Erythroblast (primary cell): ENCODE data around the gene MTIF3.
"Not testable (repeated sequence)": the region's sequence is repeated elsewhere in the genome, so short reads cannot be mapped to it uniquely, and the experiment has no call there.

ENCODE experiments used
- DNase-seq, 2 experiments: peaks; one replicate each; lab custom pipeline; 2025; lab: John Stamatoyannopoulos, UW
- GATA1 ChIP-seq: IDR thresholded peaks from 2 replicates; pipeline ENCODE4 v1.6.1; 2011; ENCODE audit warnings: low read depth, mild to moderate bottlenecking, control low read depth, low read length, moderate library complexity
- POLR2A ChIP-seq: IDR thresholded peaks from 2 replicates; pipeline ENCODE4 v1.6.1; 2011; ENCODE audit warnings: mild to moderate bottlenecking, low read length

Gene MTIF3

DNA sequence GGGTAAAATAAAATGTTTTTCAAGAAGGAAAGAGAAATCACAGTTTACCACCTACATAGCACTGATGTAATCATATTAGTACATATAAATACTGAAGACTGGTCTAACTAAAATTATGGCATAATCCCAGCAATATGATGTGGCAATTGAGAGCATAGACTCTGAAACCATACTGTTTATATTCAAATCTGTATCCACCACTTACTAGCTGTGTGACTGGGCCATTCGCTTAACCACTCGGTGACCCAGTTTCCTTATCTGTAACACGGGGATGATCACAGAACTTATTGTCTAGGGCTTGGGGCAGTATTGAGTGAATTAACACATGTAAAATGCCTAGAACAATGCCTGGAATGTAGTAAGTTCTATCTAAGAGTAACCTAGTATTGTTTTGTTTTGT, 39.0 kb downstream of the MTIF3 start:
- no peak for TF ChIP-seq GATA1
- TF ChIP-seq POLR2A: no peak
- no peak for DNase-seq

DNA sequence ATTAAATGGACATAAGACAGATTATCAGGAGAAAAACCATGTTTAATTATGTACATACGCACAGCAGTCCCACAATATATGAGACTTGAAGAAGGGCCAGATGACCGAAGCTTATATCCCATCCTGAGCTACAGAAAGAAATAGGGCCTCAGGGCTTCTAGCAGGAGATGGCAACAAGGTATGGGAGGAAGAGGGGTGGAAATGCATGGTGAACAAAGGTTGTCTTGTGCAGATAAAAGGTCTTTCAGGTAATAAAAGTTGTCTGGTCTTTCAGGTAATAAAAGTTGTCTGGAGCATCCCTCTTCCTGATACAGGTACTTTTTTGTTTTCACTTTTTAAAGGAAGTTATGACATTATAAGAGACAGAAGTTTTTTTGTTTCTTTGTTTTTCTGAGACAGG, 41.4 kb downstream of the MTIF3 start:
- DNase-seq: no peak
- TF ChIP-seq GATA1: no peak
- no peak for TF ChIP-seq POLR2A

DNA sequence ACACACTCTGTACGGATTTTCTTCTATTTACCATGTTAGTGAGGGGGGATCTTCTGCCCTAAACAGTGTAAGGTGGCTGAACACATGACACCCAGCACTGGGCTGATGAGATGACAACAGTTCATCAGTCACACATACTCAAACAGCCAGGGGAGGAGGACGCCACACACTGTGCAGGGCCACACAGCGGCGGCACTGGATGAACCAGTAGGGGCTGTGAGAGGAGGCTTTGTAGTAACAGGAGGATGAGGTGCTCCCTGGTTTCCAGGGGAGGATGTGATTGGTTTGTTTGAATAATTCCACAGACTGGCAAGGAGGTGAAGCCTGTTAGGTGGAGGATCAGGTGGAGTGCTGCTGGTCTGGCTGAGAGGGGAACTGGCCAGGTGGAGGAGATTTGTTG, 42.3 kb downstream of the MTIF3 start:
- DNase-seq: no peak
- TF ChIP-seq POLR2A: no peak
- TF ChIP-seq GATA1: no peak

DNA sequence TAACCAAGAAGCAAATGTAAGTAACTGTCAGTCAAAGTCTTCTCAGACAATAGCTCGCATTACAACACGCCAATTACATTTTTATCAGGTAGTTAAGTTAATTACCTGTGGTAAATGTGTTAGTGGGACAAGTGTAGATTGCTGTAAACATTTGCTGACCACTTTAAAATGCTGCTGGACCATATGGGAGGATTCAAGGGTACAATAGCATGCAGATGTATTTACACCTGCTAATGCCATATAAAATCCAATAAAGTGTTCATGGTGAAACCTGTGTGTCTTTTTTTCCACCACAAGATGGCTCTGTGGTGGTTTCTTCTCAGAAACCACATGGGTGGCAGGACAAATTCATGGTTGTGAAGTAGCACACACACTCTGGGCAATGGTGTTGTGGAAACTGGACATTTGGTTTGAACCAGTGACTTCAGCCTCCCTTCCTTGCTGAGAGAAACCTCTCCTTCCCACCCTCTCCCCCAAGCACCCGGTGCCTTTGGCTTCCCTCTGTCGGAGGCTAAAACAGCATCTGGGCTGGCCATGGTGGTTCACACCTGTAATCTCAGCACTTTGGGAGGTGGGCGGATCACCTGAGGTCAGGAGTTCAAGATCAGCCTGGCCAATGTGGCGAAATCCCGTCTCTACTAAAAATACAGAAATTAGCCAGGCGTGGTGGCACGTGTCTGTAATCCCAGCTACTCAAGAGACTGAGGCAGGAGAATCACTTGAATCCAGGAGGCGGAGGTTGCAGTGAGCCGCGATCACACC, 44.0 kb downstream of the MTIF3 start:
- DNase-seq: peak; percentile 45 to 54
- TF ChIP-seq POLR2A: no peak
- TF ChIP-seq GATA1: no peak

GRCh38 chr13:27405546-27406134, 44.7 kb downstream of the MTIF3 start:
- DNase-seq: peak in 1 of 2 experiments; percentile 35
- no peak for TF ChIP-seq POLR2A
- no peak for TF ChIP-seq GATA1

GRCh38 chr13:27404680-27405079, 45.7 kb downstream of the MTIF3 start:
- no peak for DNase-seq
- TF ChIP-seq POLR2A: no peak
- no peak for TF ChIP-seq GATA1

GRCh38 chr13:27403727-27404385, 46.5 kb downstream of the MTIF3 start:
- no peak for DNase-seq
- no peak for TF ChIP-seq GATA1
- no peak for TF ChIP-seq POLR2A

GRCh38 chr13:27403203-27403678, 47.1 kb downstream of the MTIF3 start:
- TF ChIP-seq POLR2A: no peak
- TF ChIP-seq GATA1: no peak
- no peak for DNase-seq

DNA sequence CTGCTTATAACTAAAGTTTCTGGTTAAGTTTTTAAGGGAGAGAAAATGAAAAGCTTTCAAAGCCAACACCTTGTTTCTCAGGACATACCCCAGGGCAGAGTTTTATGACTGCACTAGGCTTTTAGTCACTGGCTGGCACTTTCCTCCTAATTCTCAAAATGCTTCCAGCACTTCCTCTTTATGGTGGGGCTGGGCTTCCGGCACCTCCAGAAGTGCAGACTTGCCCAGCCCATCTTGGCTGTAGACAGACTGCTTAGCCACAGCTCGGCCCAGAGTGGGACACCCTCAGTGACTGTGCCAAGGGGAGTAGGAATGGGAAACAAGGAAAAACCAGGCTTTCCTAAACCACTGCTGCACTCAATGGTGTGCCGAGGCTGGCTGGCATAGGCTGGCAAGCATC, 49.2 kb downstream of the MTIF3 start:
- no peak for DNase-seq
- TF ChIP-seq POLR2A: no peak

- not testable (repeated sequence) for DNase-seq
These were observed 50.0 kb downstream of the MTIF3 start for GRCh38 chr13:27400405-27400804.

DNA sequence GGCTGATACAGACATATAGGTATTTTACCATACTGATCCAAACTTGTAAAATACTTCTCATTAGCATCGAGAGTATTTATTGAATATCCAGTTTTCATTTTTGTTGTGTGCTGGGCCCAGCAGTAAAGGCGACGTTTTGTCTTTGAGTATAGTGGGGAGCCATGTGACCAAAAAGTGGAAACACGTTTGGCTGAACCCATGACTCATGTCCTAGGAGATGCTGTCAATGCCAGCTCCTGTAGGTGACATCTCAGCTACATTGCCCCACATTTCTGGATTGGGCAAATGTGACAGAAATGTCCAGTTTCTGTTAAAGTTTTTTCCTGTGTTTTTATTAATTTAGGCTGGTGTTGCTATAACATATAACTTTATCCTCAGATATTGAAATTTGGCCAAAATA, 52.0 kb downstream of the MTIF3 start:
- no peak for DNase-seq
- no peak for TF ChIP-seq GATA1
- no peak for TF ChIP-seq POLR2A

- DNase-seq: no peak
- TF ChIP-seq GATA1: no peak
- TF ChIP-seq POLR2A: no peak
These were observed 54.0 kb downstream of the MTIF3 start for GRCh38 chr13:27396252-27396846.

DNA sequence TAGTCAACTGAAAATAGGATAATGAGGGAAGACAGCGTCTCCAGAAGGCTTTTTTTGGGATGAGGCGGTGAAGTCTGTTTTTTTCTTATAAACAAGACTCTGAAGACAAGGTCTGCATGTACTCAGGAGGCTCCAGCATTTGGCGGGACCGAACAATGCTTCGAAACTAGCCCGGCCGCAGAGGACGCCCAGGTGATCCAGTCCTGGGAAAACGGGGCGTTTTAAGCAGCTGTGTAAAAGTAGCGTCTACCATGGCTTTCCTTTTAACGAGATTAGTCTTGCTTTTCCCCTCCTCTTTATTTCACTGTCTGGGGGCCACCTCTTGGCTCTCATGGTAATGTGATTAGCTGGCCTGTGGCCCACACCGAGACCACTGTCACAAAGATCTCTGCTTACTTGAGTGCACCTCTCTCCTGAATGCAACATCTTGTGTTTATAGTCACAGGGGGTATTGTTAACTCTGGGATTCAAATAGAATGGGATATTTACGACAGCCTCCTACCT, 55.3 kb downstream of the MTIF3 start:
- TF ChIP-seq GATA1: no peak
- no peak for DNase-seq

DNA sequence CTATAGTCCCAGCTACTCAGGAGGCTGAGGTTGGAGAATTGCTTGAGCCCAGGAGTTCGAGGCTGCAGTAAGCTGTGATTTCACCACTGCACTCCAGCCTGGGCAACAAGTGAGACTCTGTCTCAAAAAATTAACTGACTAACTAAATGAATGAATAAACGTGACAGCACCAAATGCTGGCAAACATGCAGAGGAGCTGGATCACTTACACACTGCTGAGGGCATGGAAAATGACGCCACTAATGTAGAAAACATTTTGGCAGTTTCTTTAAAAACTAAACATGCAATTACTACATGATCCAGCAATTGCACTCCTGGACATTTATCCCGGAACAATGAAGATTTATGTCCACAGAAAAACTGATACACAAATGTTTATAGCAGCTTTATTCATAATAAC, 57.3 kb downstream of the MTIF3 start:
- TF ChIP-seq POLR2A (no peak), GATA1 (no peak)
- no peak for DNase-seq
